ENCODE measurements around the gene AQP6.

Gene AQP6

DNA sequence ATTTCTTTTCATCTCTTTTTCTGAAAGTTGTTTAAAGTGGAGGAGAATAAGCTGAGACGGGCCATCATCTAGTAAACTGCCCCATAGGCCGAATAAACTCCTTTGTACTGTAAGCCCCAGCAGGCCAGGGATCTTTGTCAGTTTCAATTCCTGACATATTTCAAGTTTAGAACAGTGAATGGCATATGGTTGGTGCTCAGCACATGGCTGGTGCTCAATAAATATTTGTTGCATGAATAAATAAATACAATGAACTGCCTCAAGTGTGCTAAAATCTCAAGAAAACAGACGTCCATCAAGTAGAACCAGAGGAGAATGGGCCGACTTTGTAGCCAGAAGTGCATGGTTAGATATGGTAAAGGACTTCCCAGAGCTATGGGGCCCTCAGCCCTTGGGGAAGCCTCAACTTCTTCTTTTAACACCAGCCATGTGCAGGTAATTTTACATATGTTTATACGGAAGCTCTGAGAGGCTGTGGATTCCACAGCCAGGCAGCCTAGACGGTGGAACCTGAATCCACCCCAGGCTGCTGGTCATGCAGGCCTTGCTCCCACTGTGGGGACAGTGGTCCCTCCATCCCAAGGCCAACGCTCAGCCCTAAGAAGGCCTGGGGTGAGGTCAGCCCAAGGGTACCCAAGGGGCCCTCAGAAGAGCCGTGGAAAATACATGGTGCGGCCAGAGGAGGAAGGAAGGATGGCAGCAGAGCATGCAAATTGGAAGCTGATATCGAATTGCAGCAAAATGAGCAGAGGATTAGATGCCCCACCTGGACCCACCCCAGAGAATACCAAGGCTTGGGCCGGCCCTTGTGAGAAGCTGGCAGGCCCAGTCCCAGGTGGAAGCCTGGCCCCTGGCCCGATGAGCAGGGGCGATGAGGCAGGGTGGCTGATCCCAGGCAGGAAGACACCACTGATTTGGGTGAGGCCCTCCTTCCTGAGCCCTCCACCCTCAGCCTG lies 30.9 kb upstream of the AQP6 start:
- DNase-seq, result no peak
- in situ Hi-C loops (cut with HindIII; ENCODE audit: low pct_ligation_motif_present, low pct_unique_long_range_greater_than_20kb, low sequenced_read_pairs), result no loop called here

DNA sequence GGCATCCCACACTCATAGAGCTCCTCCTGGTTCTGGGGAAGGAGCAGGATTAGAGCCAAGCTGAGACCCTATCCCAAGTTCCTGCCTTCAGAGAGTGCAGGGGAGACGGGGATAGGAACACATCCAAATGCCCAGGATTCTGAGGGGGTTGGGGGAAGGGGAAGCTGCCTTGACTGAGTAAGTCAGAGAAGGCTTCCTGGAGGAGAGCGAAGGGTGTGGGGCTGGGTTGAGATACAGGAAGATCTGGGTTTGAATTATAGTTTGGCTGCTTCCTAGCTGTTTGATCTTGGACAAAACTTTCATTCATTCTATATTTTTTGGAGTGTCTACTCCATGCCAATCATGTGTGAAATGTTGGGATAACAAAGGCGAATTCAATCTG lies 30.2 kb upstream of the AQP6 start:
- in situ Hi-C loops (cut with HindIII; ENCODE audit: low pct_ligation_motif_present, low pct_unique_long_range_greater_than_20kb, low sequenced_read_pairs), result no loop called here
- DNase-seq, result no peak

DNA sequence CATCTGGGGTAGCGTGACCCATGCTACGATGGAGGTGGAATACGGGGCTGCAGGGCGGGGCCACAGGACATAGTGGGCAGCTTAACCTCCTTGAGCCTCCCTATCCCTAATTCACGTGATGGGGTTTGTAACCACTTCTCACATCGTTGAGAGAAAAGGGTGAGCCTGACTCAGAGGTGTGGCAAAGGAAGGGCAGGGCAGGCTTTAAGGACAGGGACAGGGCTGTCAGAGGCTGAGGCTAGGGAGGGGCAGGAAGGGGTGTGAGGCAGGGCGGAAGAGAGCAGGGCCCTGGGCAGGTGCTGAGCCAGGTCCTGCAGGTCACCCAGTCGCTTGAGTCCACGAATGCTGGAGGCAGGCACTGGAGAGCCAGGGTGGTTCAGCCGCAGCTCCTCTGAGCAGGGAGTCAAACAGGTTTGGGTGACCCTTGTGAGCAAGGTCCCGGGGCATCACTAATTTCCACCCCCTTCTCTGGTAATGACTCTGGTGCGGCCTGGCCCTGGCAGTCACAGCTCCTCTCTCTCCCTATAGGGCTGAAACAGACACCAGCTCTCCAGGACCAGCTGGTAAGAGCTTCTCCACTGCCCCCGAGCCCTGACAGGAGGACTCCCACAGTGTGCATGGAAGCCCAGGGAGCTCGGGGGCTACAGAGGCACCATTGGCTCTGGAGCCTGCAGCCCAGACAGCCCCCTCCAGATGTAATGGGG lies 29.7 kb upstream of the AQP6 start:
- in situ Hi-C loops (cut with HindIII; ENCODE audit: low pct_ligation_motif_present, low pct_unique_long_range_greater_than_20kb, low sequenced_read_pairs), result no loop called here
- no peak for DNase-seq

DNA sequence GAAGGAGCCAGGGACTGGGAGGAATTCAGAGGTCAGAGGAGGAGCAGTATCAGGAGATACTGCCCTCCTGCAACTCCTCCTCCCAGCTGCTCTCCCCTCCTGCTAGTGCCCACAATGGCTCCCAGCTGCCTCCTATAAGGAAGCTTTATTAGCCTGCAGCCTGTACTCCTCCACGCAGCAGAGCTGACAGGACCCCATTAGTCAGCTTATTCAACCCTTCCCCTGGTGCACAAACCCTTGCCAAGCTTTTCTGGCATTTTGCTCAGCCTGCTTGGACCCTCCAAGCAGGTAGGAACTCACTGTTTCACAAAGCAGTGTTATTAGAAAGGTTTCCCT lies 29.2 kb upstream of the AQP6 start:
- in situ Hi-C loops (cut with HindIII; ENCODE audit: low pct_ligation_motif_present, low pct_unique_long_range_greater_than_20kb, low sequenced_read_pairs), result no loop called here

DNA sequence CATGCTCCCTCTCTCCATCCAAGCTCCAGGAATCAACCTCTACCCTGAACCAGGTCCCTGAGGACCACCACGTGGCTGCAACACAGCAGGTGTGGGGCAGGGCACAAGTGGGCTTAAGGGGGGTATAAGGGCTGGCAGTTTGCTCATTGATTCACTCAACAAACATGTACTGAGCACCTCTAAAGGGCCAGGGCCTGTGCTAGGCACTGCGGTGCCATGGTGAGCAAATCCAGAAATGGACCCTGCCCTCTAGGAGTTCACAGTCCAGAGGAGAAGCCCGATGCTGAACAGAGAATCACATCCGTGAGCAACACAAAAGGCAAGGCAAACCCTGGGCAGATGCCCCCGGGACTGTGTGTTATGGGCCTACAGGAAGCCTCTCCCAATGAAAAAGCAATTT lies 28.7 kb upstream of the AQP6 start:
- in situ Hi-C loops (cut with HindIII; ENCODE audit: low pct_ligation_motif_present, low pct_unique_long_range_greater_than_20kb, low sequenced_read_pairs), result no loop called here
- DNase-seq, result no peak

More for the DNA sequence above, 29.2 kb upstream of the AQP6 start:
- no peak for DNase-seq

DNA sequence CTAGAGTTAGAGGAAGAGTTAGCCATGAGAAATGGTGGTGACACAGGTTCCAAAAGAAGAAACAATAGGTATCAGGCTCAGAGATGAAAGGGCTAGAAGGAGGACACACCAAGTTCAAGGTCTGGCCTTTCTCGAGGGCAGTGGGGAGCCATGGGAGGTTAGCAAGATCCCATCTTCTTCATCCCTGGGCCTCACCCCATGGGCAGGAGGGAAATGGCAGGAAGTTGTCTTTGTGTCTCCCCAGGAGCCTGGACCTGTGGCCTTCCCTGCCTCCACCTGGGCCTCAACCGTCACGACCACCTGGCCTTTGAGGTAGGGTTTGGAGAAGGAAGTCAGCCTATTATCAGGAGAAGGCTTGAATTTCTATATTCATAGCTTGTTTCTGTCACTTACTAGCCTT lies 28.0 kb upstream of the AQP6 start:
- no peak for DNase-seq
- in situ Hi-C loops (cut with HindIII; ENCODE audit: low pct_ligation_motif_present, low pct_unique_long_range_greater_than_20kb, low sequenced_read_pairs), result no loop called here

DNA sequence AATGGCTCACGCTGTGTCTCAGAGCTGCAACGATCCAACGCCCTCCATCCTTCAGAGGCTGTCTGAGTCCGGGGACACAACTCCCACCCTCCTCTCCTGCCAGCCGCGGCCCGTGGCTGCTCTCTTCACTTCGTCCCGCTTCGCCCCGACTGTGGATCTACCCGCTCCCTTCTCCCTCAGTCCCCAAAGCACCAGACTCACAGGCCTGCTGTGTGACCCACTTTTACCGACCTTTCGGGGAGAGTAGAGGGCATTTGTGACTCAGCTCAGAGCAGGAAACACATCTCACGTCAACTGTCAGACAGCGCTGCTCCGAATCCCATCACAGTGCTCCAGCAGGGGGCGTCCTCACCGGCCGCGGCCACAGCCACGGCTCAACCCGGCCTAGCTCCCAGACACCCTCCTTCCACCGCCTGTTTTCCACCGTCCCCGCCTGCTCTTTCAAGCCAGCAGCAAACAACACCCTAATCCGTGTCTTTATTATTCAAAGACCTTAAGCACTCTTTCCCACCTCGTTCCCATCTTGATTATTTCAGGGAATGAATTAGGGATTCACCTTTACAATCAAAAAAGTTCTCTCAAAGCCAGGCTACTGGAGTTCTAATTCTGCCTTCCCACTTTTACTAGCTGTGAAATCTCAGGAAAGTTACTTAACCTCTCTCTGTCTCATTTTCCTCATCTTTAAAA lies 27.2 kb upstream of the AQP6 start:
- in situ Hi-C loops (cut with HindIII; ENCODE audit: low pct_ligation_motif_present, low pct_unique_long_range_greater_than_20kb, low sequenced_read_pairs), result no loop called here
- peak; percentile 84 for DNase-seq

DNA sequence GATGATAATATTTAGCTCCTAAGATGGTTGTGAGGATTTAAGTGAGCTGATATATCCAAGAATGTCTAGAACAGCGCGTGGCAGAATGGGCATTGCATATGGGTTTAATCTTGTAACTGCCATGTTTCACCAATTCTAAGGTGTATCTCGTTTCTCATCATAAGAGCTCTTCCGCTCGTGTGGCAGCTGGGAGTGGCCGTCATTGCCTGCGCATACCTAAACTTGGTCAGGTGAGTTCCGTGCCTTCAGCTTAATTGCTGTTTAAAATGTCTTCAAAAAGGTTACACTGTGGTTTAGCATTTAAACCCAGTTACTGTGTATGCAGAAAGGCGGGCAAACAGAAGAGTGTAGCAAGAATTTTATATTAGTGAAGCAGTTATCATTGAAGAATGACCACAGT lies 26.7 kb upstream of the AQP6 start:
- DNase-seq, result no peak
- in situ Hi-C loops (cut with HindIII; ENCODE audit: low pct_ligation_motif_present, low pct_unique_long_range_greater_than_20kb, low sequenced_read_pairs), result no loop called here

DNA sequence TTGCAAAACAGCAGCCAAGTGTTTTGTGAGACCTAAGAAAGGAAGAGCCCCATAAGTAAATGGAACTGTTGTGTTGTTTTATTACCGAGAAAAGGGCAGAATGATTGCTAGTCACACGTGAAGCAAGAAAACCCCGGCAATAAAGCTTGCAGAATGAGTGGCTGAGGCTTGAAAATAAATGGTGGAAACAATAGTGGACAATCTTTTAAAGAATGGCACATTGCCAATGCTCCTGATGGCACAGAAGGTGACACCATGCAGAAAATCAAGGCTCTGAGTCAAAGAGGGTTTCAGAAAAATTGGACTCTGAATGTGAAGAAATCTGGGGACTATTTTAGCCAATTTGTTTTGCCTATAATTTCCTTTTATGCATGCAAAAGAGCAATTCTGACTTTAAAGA lies 26.2 kb upstream of the AQP6 start:
- no peak for DNase-seq
- in situ Hi-C loops (cut with HindIII; ENCODE audit: low pct_ligation_motif_present, low pct_unique_long_range_greater_than_20kb, low sequenced_read_pairs), result no loop called here

DNA sequence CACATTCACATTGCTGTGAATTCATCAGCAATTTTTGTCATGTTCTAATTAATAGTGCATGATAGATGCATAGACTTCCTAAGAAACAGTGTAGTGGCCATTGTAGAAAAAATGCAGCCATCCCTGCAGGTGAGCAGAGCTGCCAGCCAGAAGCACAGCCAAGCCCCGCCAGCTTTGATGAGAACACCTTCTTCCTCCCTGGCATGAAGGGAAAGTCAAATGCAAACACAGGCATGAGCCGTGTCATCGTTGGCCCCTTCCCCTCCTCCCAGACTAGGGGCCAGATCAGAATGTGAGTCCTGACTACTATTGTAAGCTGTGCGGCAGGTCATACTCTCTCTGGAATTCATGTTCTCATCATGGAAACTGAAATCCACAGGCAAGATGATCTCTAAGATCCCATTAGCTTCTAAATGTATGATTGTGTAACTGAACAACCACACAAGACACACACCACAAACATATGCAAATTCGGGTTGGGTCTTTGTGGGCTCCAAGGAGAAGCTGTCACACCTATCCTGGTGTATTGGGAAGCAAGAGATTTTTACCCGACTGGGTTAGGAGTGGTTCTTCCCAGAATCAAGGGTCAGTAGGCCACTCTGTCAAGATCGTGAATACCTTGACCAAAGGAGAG lies 25.0 kb upstream of the AQP6 start:
- DNase-seq, result no peak
- in situ Hi-C loops (cut with HindIII; ENCODE audit: low pct_ligation_motif_present, low pct_unique_long_range_greater_than_20kb, low sequenced_read_pairs), result no loop called here

DNA sequence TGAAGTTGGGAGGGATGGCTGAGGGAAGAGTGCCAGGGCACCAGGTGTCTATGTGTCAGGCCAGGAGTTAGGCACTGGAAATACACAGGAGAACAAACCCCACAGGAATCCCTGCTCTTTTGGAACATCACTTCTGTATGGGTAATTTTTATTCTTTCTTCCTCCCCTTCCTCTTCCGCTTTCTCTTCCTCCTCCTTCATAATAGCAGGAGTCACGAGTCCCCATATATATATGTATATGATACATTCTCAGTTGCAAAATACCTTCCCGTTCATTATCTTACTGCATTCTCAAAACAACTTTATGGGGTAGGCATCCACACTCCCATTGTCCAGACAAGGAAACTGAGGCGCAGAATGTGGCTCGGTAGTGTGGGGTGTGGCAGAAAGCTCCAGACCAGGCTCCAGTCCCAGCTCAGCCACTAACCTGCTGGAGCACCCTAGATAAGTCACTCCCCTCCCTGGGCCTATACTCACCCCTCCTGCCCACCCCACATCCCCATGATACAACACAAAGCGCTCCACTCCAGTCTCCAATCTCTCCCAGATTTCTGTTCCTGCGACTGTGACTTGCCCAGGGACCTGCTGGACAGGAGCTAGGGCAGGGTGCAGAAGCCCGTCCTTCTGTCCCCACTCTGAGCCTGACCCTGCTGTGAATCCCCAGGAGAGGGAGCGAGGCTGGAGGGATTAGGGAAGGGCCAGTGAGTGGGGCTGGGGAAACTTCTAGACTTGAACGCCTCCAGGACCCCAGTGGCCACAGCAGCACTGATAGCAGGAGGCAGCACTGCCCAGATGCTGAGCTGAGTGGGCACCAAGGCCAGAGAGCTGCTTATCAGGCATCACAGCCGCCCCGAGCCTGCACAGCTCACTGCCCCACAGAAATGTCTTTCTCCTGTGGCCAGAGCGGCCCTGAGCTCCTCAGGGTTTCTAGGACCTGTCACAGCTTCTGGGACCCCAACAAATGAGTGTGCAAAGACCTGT lies 23.6 kb upstream of the AQP6 start:
- in situ Hi-C loops (cut with HindIII; ENCODE audit: low pct_ligation_motif_present, low pct_unique_long_range_greater_than_20kb, low sequenced_read_pairs), result no loop called here

DNA sequence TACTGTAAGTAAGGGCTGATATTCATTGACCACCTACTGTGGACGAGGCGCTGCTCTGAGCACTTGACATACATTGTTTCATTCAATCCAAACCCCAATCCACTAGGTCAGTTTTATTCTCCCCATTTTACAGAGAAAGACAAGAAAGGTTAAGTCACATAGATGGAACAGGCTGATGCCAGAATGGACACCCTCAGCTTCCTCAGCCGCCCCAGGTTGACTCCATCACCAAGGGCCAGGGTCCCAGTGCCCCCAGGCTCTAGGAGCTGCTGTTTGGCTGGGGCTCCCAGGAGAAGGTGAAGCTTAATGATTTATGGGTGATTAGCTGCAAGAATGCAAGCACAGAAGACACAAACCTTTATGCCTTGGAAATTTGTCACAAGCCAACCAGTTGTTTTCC lies 22.9 kb upstream of the AQP6 start:
- no peak for DNase-seq
- in situ Hi-C loops (cut with HindIII; ENCODE audit: low pct_ligation_motif_present, low pct_unique_long_range_greater_than_20kb, low sequenced_read_pairs), result loop anchor here (25.0 kb wide), 1 partner anchor 112 kb away; the partner anchor contains the start of gene ASIC1

More for the DNA sequence above, 23.6 kb upstream of the AQP6 start:
- DNase-seq, result no peak

DNA sequence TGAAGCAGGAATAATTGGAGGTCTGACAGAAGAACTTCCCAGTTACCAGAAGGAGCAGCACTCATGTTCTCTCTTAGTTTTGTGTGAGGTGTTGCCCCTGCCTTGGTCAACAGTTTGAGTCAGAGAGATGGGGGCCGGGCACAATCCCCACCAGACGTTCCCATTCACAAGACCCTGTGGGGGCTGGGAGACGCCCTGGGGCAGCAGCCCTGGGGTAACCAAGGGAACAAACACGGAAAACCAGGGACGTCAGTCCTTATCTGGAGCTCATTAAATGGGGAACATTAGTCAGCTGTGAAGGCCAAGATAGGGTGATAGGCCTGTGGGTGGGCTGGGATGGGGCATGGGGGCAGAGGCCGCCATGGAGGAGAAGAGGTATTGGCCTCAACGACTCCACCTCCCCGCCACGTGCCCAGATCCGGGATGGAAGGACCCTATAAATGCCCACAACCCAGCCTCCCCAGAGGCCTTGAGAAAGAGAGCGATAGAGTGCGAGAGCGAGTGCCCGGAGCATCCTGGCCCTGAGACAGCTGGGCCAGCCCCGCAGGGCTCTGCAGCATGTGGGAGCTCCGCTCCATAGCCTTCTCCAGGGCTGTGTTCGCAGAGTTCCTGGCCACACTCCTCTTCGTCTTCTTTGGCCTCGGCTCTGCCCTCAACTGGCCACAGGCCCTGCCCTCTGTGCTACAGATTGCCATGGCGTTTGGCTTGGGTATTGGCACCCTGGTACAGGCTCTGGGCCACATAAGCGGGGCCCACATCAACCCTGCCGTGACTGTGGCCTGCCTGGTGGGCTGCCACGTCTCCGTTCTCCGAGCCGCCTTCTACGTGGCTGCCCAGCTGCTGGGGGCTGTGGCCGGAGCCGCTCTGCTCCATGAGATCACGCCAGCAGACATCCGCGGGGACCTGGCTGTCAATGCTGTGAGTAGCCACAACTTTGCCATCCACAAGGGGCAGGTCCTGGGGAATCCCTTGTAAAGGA lies 22.2 kb upstream of the AQP6 start, which contains the start of gene AQP2:
TSS of gene AQP2 (plus strand) at position 465 of the 979 bp plus-strand sequence. CDS start at position 559, 94 bp downstream.
- no peak for DNase-seq
- in situ Hi-C loops (cut with HindIII; ENCODE audit: low pct_ligation_motif_present, low pct_unique_long_range_greater_than_20kb, low sequenced_read_pairs), result loop anchor here (25.0 kb wide), 1 partner anchor 112 kb away; the partner anchor contains the start of gene ASIC1

DNA sequence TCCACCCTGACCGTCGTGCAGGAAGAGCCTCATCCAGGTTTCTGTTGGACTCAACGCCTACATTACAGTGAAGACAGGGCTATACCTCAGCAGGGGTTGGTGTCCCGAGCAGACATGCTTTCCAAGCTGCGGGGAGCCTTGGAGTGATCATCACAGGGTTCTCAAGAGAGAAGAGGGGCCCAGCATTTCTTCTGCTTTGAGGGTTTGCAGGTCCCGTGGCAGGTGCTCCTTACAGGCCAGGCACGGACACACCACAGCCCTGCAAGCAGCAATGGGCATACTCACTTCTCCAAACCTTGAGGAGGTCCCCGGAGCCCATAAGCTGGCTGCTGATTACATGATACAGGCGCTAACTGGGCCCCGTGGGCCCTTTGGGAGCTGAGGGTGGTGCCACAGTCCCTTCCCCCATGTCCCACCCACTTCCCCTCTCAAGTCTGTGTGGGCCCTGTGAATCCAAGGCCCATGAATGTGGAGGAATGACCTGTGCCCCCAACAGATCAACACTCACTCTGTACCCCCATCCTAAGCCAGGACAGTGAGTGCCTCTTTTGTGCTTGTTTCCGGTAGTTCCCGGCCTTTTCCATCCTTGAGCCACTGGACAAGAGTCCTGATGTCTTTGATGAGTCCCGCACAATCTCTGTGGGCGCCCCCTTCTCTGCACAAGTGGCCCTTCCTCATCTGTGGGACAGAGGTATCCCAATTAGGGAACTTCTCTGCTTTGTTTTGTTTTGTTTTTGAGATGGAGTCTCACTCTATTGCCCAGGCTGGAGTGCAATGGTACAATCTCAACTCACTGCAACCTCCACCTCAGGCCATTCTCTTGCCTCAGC lies 21.1 kb upstream of the AQP6 start:
- in situ Hi-C loops (cut with HindIII; ENCODE audit: low pct_ligation_motif_present, low pct_unique_long_range_greater_than_20kb, low sequenced_read_pairs), result loop anchor here (25.0 kb wide), 1 partner anchor 111 kb away; the partner anchor contains the start of gene ASIC1
- DNase-seq, result no peak

DNA sequence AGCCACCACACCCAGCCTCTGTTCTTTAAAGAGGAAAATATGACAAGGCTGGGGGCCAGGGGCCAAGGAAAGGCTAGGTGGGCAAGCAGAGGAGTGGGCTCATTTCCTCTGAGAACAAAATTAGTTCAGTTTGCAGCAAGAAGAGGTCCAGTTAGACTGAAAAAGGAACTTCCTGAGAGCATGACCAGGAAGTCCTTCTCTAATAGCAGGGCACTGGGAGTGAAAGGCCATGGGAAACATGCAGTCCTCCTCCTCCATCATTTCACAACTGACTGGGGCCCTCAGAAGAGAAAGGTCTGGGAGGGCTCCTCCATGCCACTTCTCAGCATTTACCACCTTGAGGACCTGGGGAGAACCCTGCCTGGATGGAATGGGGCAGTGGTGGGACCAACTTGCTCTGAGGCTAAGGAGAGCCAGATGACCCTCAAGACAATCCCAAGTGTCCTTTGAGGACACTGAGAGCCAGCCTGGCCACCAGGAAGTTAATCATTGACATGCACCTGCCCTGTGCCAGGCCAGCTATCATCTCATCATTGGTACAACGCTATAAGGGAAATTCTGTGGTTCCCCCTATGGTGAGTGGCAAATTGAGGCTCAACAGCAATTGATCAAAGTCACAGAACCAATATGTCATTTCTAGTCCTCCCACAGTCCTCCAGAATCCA lies 20.2 kb upstream of the AQP6 start:
- no peak for DNase-seq
- in situ Hi-C loops (cut with HindIII; ENCODE audit: low pct_ligation_motif_present, low pct_unique_long_range_greater_than_20kb, low sequenced_read_pairs), result loop anchor here (25.0 kb wide), 1 partner anchor 110 kb away; the partner anchor contains the start of gene ASIC1

Data from ACHN (cell line).